NCI-H2196 treated with DMSO at 0.1 percent for 48 hours (cell line): Measurements from ENCODE around the gene CBFA2T3.

Source experiments
- DNase-seq: peaks from one replicate; lab custom pipeline; 2025; ENCODE audit not compliant: unreplicated experiment; lab: John Stamatoyannopoulos, UW

The CBFA2T3 gene

GRCh38 chr16:88999457-89000206, 22.6 kb upstream of the CBFA2T3 start:
- DNase-seq, result no peak

- no peak for DNase-seq
Observed at GRCh38 chr16:88995746-88996535, 18.9 kb upstream of the CBFA2T3 start.

GRCh38 chr16:88995194-88995593, 18.2 kb upstream of the CBFA2T3 start:
- DNase-seq, result no peak

DNA sequence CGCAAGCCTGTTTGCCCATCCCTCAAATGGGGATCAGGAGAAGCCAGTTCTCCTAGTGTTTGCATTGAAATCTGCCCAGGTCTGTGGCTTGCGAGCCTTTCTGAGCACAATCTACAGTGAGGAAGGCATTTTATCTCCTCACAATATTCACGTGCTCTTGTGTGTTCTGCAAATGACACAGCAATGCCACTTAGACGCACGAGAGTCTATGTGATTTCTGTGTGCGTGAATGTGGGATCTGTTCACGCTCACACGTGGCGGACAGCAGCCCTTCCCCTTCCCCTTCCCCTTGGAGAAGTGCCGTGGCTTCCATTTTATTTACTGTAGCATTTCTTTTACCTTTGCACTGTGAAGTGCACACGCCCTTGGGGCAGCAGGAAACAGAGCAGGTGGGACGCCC, 17.7 kb upstream of the CBFA2T3 start:
- no peak for DNase-seq

DNA sequence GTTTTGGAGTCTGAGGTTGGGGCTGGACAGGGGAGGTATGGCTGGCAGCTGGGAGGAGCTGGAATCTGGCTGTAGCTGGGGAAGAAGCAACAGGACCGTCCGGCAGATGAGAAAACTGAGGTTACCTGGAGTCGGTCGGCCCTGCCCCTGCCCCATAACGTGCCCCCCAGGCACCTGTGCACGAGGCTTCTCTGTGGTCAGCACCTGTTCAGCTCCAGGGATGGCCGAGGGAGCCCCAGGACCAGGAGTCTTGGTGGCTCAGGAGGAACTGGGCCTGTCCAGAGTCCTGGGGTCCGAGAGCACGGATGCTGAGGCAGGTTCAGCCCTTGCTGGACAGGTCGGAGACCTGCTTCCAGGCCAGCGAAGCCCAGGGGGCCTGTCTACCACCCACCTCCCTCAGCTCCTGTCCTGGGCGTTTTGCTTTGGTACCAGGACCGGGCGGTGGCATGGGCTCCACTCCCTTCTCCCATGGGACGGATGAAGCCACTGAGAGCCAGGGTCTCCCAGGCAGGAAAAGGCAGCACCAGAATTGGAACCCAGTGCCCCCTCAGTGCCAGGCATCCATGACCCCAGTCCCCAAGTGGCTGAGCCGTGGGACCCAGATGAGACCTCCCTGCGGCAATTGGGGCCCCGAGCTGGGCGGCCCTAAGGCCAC, 17.1 kb upstream of the CBFA2T3 start:
- no peak for DNase-seq

DNA sequence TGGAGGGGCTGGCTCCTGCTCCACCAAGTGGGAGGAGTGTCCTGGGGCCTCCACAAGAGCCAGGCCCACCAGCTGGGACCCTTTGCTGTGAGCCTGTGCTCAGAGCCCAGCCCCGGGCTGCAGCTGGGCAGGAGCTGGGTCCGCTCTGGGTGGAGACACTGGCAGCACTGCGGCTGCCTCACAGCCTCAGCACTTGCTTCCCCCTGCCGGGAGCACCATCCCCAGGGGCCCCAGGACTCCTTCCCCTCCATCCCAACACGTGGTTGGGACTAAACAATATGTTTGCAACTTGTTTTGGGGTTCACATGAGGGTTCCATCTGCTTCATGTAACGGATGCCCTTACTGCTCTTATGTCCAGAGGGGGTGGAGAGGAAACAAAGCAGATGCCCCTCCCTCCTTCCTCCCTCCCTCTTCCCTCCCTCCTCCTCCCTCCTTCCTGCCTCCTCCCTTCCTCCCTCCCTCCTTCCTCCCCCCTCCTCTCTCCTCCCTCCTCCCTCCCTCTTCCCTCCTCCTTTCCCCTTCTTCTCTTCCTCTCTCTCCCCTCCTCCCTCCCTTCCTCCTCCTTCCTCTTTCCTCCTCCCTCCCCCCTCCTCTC, 16.3 kb upstream of the CBFA2T3 start:
- no peak for DNase-seq

GRCh38 chr16:88992351-88993165, 15.6 kb upstream of the CBFA2T3 start:
- DNase-seq, result no peak

DNA sequence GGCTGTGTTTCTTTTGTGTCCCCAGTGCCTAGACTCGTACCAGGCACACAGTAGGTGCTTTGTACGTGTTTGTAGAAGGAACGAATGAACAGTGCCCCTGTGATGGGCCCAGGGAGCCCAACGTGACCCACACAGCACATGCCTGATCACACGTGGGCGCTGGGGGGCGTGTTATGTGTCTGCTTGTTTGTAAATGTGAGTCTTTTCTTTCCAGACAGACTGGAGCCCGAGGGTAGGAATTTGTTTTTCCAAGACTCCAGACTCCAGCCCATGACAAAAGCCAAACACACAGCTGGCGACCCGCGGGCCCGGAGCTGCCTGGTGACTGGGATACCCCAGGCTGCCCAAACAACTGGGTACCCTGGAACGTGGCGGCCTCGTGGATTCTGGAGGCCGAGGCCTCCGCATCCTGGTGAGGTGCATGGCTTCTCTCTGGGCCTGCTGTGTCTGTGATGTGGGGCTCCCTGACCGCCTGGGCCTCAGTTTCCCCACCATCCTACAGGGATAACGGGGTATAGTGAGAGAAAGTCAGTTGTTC, 14.9 kb upstream of the CBFA2T3 start:
- DNase-seq, result no peak

DNA sequence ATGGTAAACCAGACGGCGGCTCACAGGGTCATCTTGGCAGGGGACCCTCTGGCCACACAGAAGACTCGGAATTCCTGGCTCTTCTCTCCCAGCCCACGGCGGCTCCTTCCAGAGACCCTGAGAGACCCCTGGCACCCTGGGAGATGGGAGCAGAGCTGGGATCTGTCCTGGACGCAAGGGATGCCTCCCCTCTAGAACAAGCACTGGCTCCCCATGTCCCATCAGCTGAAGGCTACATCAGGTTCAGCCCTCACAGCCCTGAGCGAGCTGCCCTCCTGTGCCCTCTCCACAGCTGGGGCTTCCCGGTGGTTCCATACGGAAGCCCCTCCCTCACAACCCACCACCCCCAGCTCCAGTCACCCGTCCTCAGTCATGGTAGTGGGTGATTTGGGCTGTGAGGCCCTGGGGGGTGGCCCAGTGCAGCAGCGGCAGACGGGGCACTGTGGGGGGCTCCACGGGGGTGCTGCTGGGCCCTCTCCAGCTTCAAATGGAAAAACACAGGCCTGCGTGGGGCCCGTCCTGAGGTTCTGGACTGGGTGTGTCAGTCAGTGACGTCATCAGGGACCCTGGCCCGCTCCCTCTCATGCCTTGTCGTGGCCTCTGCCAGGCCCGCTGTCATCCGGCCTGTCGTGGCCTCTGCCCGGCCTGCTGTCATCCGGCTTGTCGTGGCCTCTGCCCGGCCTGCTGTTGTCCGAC, 13.0 kb upstream of the CBFA2T3 start:
- no peak for DNase-seq

GRCh38 chr16:88988980-88989811, 12.2 kb upstream of the CBFA2T3 start:
- DNase-seq, result no peak

- no peak for DNase-seq
Observed at GRCh38 chr16:88985521-88985920, 8.5 kb upstream of the CBFA2T3 start.

- no peak for DNase-seq
Observed at GRCh38 chr16:88983771-88984687, 7.0 kb upstream of the CBFA2T3 start.

DNA sequence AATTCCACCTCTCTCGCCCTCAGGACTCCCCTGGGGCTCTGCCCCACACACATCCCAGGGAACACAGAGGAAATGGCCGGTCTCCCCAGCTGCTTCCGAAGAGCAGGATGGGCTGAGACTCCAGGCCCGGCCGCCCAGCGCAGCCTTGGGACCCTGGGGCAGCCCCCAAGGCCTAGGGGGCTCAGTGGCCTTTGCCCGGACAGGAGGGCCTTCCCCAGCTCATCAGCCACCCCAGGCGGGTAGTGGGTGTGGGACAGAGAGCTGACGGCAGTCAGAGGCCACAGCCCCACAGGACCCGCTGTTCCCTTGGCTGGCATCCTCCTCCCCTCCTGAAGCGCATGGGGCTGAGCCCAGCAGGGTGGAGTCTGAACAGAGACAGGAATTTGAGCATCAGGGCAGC, 6.2 kb upstream of the CBFA2T3 start:
- no peak for DNase-seq

DNA sequence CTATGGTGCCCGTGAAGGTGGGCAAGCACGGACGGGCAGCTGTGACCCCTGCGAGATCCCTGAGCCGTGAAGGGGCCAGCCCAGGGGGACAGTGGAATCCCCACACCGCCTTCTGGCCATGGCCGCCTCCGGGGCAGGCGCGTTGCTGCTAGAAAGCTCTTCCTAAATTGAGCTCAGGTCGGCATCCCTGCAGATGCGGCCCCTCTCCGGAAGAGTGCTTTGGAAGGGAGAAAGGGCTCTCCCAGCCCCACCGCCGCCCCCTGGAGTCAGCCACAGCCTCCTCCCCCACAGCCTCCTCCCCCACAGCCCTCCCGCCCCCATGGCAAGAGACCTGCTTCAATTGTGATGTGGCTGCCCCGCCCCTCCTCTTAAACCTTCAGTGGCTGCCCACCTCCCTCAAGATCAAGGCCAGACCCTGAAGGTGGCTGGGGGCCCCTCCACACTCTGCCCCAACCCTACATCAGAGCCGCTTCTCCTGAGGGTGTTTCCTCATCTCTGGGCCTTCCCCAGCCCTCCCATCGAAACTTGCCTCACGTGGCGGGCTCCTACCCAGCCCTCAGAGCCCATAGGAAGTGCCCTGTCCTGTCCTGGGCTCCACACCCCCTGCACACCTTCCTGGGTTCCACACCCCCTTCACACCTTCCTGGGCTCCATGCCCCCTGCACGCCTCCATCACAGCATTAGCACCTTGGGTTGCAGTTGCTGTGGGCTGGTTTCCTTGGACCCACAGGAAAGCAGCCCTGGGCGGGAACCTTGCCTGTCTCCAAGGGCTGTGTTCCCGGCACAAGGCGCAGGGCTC, 5.5 kb upstream of the CBFA2T3 start:
- no peak for DNase-seq

GRCh38 chr16:88979353-88980015, 2.5 kb upstream of the CBFA2T3 start:
- no peak for DNase-seq

DNA sequence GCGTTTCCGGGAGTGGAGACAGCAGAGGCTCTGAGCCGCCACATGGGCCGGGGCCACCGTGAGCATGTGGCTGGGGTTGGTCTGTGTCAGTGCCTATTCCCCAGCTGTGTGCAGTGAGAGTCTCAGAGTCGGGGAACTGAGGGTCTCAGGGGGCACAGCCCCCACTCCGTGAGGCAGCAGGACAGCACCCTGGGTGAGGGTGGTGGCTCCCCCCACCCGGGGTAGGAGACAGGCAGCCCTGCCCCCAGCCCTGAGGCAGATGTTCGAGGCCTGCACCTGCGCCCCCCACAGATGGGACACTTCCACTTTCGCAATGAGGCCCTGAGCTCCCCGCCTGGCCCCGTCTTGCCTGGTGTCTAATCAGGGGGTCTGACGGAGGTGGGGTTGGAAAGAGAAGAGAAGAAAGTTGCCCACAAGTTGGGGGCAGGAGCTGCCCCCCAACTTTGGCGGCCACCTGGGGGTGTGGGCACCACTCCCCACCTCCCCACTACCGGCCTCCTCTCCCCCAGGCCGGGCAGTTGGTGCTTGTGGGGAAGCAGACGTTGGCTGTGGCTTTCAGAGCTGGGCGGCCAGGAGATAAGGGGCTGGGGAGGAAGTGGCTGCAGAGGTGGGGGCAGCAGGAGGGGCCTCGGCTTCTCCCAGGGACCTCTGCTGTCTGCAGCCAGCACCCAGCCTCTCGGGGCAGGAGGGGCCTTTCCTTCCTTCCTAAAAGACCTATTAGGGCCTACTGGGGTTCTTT, 1.8 kb upstream of the CBFA2T3 start:
- DNase-seq, result no peak
